Stimulated activated CD4-positive, alpha-beta T cell treated with anti-CD3 and anti-CD28 coated beads, Interleukin-12 subunit alpha, Interleukin-12 subunit beta, amount 100 ng/mL, for 24 hours (primary cell): Measurements from ENCODE around the gene SLAIN2.
"Not testable (repeated sequence)": the region's sequence is repeated elsewhere in the genome, so short reads cannot be mapped to it uniquely, and the experiment has no call there.

ENCODE experiments used
- DNase-seq, 2 experiments: peaks; one replicate each; pipeline ENCODE4 v3.0.0-alpha.2; 2020; ENCODE audit warnings: low read depth in 2 of 2

SLAIN2 gene

GRCh38 chr4:48439988-48440387 is 98.7 kb downstream of the SLAIN2 start:
- DNase-seq, result no peak

GRCh38 chr4:48440914-48441313 is 99.6 kb downstream of the SLAIN2 start:
- not testable (repeated sequence) for DNase-seq

GRCh38 chr4:48445704-48446103 is 104.4 kb downstream of the SLAIN2 start:
- DNase-seq, result no peak

- no peak for DNase-seq
Measured at GRCh38 chr4:48446642-48447041, 105.3 kb downstream of the SLAIN2 start.

- no peak for DNase-seq
Measured at GRCh38 chr4:48449151-48449550, 107.8 kb downstream of the SLAIN2 start.

GRCh38 chr4:48450740-48451139 is 109.4 kb downstream of the SLAIN2 start:
- DNase-seq, result no peak

GRCh38 chr4:48451656-48452055 is 110.3 kb downstream of the SLAIN2 start:
- DNase-seq, result not testable (repeated sequence)

- no peak for DNase-seq
Measured at GRCh38 chr4:48454591-48454990, 113.3 kb downstream of the SLAIN2 start.

GRCh38 chr4:48461000-48461399 is 119.7 kb downstream of the SLAIN2 start:
- no peak for DNase-seq

GRCh38 chr4:48462363-48462762 is 121.0 kb downstream of the SLAIN2 start:
- no peak for DNase-seq

GRCh38 chr4:48467442-48467841 is 126.1 kb downstream of the SLAIN2 start:
- DNase-seq, result no peak

- DNase-seq, result no peak
Measured at GRCh38 chr4:48467891-48468290, 126.6 kb downstream of the SLAIN2 start.

GRCh38 chr4:48470137-48470536 is 128.8 kb downstream of the SLAIN2 start:
- no peak for DNase-seq

- DNase-seq, result no peak
Measured at GRCh38 chr4:48470570-48470969, 129.2 kb downstream of the SLAIN2 start.

- DNase-seq, result no peak
Measured at GRCh38 chr4:48472794-48473193, 131.5 kb downstream of the SLAIN2 start.

- DNase-seq, result no peak
Measured at GRCh38 chr4:48475770-48476169, 134.4 kb downstream of the SLAIN2 start.
